SK-N-SH (cell line): ENCODE data around the gene ACTL7A. TPM values are rescaled to one million over a fixed set of nuclear protein-coding genes. Genes with fewer than 3 reads are reported as not detected.

Source experiments
- CTCF ChIA-PET: fragments of 300-600, 350-600 bp; formaldehyde crosslinking; extraction: SDS; loops from one replicate; lab custom pipeline; 2021; lab: Yijun Ruan, JAX
- POLR2A ChIA-PET: fragments of 350-600 bp; sonication (Branson Sonifier 250); formaldehyde crosslinking; extraction: SDS; loops from one replicate; lab custom pipeline; 2020; ENCODE audit warnings: antibody characterized with exemption, inconsistent platforms; lab: Yijun Ruan, JAX
- DNase-seq: peaks from one replicate; pipeline ENCODE4 v3.0.0; 2012
- H2AFZ ChIP-seq: fragments of 200-600 bp; sonication (generic); 2 replicates; pipeline ENCODE4 v1.8.1; 2016; ENCODE audit warnings: antibody characterized with exemption, mild to moderate bottlenecking, low read depth
- H3F3A ChIP-seq: fragments of 200-600 bp; sonication (generic); replicated peaks from 2 replicates; pipeline ENCODE3; 2016; ENCODE audit warnings: antibody characterized with exemption, mild to moderate bottlenecking; ENCODE audit not compliant: insufficient read depth
- H3K27ac ChIP-seq, 2 experiments: fragments of 200-500 bp in 1 of 2; fragments of 200-600 bp in 1 of 2; sonication (Bioruptor generic) in 1 of 2; sonication (generic), shearing (Covaris generic) in 1 of 2; 2 replicates each; pipeline versions ENCODE4 v1.5.1 to v1.6.1; 2014 to 2016; ENCODE audit warnings: low read depth in 2 of 2, inconsistent platforms in 1 of 2, low read length in 1 of 2, mild to moderate bottlenecking in 1 of 2, mixed read lengths in 1 of 2
- H3K27me3 ChIP-seq: fragments of 200-600 bp; sonication (generic), shearing (Covaris generic); 2 replicates; pipeline ENCODE4 v1.6.1; 2016; ENCODE audit warnings: mixed run types; ENCODE audit not compliant: insufficient read depth
- H3K36me3 ChIP-seq, 2 experiments: fragments of 200-500 bp in 1 of 2; fragments of 200-600 bp in 1 of 2; sonication (Bioruptor generic) in 1 of 2; sonication (generic) in 1 of 2; replicated peaks in 1 of 2; 2 replicates each; pipeline versions ENCODE3 to v1.5.1; 2014 to 2016; ENCODE audit warnings: low read length in 1 of 2, mild to moderate bottlenecking in 1 of 2; ENCODE audit not compliant: insufficient read depth in 2 of 2, control insufficient read depth in 1 of 2
- H3K4me1 ChIP-seq, 2 experiments: fragments of 200-500 bp in 1 of 2; fragments of 200-600 bp in 1 of 2; sonication (Bioruptor generic) in 1 of 2; sonication (generic), shearing (Covaris generic) in 1 of 2; 2 replicates each; pipeline versions ENCODE4 v1.5.1 to v1.6.1; 2014 to 2016; ENCODE audit warnings: low read depth in 1 of 2, low read length in 1 of 2, mixed run types in 1 of 2; ENCODE audit not compliant: insufficient read depth in 2 of 2, control insufficient read depth in 1 of 2
- H3K4me2 ChIP-seq: fragments of 200-600 bp; sonication (generic), shearing (Covaris generic); 2 replicates; pipeline ENCODE4 v1.6.1; 2017; ENCODE audit warnings: mixed run types
- H3K4me3 ChIP-seq, 2 experiments: fragments of 200-500 bp in 1 of 2; fragments of 200-600 bp in 1 of 2; sonication (Bioruptor generic) in 1 of 2; sonication (generic), shearing (Covaris generic) in 1 of 2; 2 replicates each; pipeline versions ENCODE4 v1.5.1 to v1.8.1; 2014 to 2016; ENCODE audit warnings: low read depth in 2 of 2, inconsistent platforms in 1 of 2, low read length in 1 of 2, mild to moderate bottlenecking in 1 of 2, mixed read lengths in 1 of 2, moderate library complexity in 1 of 2
- H3K79me2 ChIP-seq: fragments of 200-600 bp; sonication (generic); 2 replicates; pipeline ENCODE4 v1.8.1; 2017; ENCODE audit warnings: mild to moderate bottlenecking; ENCODE audit not compliant: insufficient read depth
- H3K9ac ChIP-seq: fragments of 200-600 bp; sonication (generic); 2 replicates; pipeline ENCODE4 v1.6.1; 2017; ENCODE audit warnings: mixed run types
- H3K9me2 ChIP-seq: fragments of 200-600 bp; sonication (generic); 2 replicates; pipeline ENCODE4 v1.6.1; 2017; ENCODE audit warnings: mixed run types
- H3K9me3 ChIP-seq: fragments of 200-600 bp; sonication (generic); 2 replicates; pipeline ENCODE4 v1.6.1; 2017; ENCODE audit warnings: mixed run types, mild to moderate bottlenecking, moderate library complexity
- H4K20me1 ChIP-seq: fragments of 200-600 bp; sonication (generic); 2 replicates; pipeline ENCODE4 v1.6.1; 2017; ENCODE audit warnings: mild to moderate bottlenecking, mixed run types; ENCODE audit not compliant: insufficient read depth
- ELF1 ChIP-seq: IDR thresholded peaks from 2 replicates; pipeline ENCODE4 v1.4.0; 2012
- EP300 ChIP-seq, 2 experiments: IDR thresholded peaks; 2 replicates each; pipeline versions ENCODE4 v1.4.0 to v1.6.1; 2012; ENCODE audit warnings: borderline replicate concordance in 1 of 2, low read depth in 1 of 2, low read length in 1 of 2
- JUND ChIP-seq: IDR thresholded peaks from 2 replicates; pipeline ENCODE4 v1.4.0; 2012
- MEF2A ChIP-seq: IDR thresholded peaks from 2 replicates; pipeline ENCODE4 v1.4.0; 2012; ENCODE audit warnings: low read depth, borderline replicate concordance
- MXI1 ChIP-seq: IDR thresholded peaks from 2 replicates; pipeline ENCODE4 v1.6.1; 2012; ENCODE audit warnings: mild to moderate bottlenecking, low read depth, low read length, improper control_type of control experiment
- NRF1 ChIP-seq: IDR thresholded peaks from 2 replicates; pipeline ENCODE4 v1.6.1; 2012; ENCODE audit warnings: low read depth, mild to moderate bottlenecking, low read length
- RCOR1 ChIP-seq: fragments of 150-350 bp; IDR thresholded peaks from 2 replicates; pipeline ENCODE4 v1.6.1; 2017; ENCODE audit warnings: antibody characterized with exemption, low read length
- RFX5 ChIP-seq: IDR thresholded peaks from 2 replicates; pipeline ENCODE4 v1.6.1; 2012; ENCODE audit warnings: mild to moderate bottlenecking, improper control_type of control experiment, low read length
- RXRA ChIP-seq: IDR thresholded peaks from 2 replicates; pipeline ENCODE4 v1.4.0; 2012; ENCODE audit warnings: low read depth, mild to moderate bottlenecking, borderline replicate concordance
- SIN3A ChIP-seq: IDR thresholded peaks from 2 replicates; pipeline ENCODE4 v1.6.1; 2012; ENCODE audit warnings: low read depth, mild to moderate bottlenecking, low read length, moderate library complexity, borderline replicate concordance
- SMC3 ChIP-seq: IDR thresholded peaks from 2 replicates; pipeline ENCODE4 v1.6.1; 2012; ENCODE audit warnings: low read depth, low read length, improper control_type of control experiment
- TAF1 ChIP-seq: IDR thresholded peaks from 2 replicates; pipeline ENCODE4 v1.6.1; 2012; ENCODE audit warnings: low read depth, mild to moderate bottlenecking, low read length, moderate library complexity, borderline replicate concordance
- TCF12 ChIP-seq: IDR thresholded peaks from 2 replicates; pipeline ENCODE4 v1.4.0; 2012
- TEAD4 ChIP-seq: IDR thresholded peaks from 2 replicates; pipeline ENCODE4 v1.4.0; 2012; ENCODE audit warnings: mild to moderate bottlenecking, borderline replicate concordance; ENCODE audit not compliant: insufficient read depth
- USF2 ChIP-seq: fragments of 150-350 bp; IDR thresholded peaks from 2 replicates; pipeline ENCODE4 v1.6.1; 2017; ENCODE audit warnings: antibody characterized with exemption, low read length, low read depth, borderline replicate concordance
- WGBS: methylation state at CpG from one replicate; pipeline ENCODE4 v1.1.6; 2017; ENCODE audit warnings: low lambda C conversion rate; 5-methylcytosine and 5-hydroxymethylcytosine counted together
- polyA plus RNA-seq, 3 experiments: library from polyadenylated mRNA; depleted of rRNA; stranded (reverse); fragments of >200 nt; gene quantifications; 2 replicates each; pipeline ENCODE4 v1.2.3, GENCODE V29; 2012
- TF ChIP-seq, protein P1 (sequence below): IDR thresholded peaks from 2 replicates; pipeline ENCODE4 v1.6.1; 2012; ENCODE audit warnings: mild to moderate bottlenecking, low read depth, low read length, moderate library complexity
- TF ChIP-seq, protein P2 (sequence below): IDR thresholded peaks from 2 replicates; pipeline ENCODE4; 2012
- TF ChIP-seq, protein P3 (sequence below): IDR thresholded peaks from 2 replicates; pipeline ENCODE4 v1.4.0; 2012; ENCODE audit warnings: low read depth, borderline replicate concordance

Gene ACTL7A
- polyA plus RNA-seq, 1 of the 3 experiments (the other 2 are of a cell fraction) = not detected

- H3K9me3 ChIP-seq = no peaks in the 10 kb centered on the region
- no peaks in the 10 kb centered on the region for H3K79me2 ChIP-seq
- no peak overlapping the region for H2AFZ ChIP-seq
- TF ChIP-seq TEAD4 (no peak), MXI1 (no peak), SMC3 (no peak), NRF1 (no peak), USF2 (no peak), TCF12 (no peak), ELF1 (no peak), EP300 (IDR thresholded peaks at IDR 0.05; ENCODE audit: borderline replicate concordance in 1 of 2, low read depth in 1 of 2, low read length in 1 of 2) (no peak), RFX5 (no peak), JUND (no peak), RXRA (no peak), RCOR1 (no peak), TAF1 (no peak), SIN3A (no peak), MEF2A (no peak)
- TF ChIP-seq, protein P1, sequence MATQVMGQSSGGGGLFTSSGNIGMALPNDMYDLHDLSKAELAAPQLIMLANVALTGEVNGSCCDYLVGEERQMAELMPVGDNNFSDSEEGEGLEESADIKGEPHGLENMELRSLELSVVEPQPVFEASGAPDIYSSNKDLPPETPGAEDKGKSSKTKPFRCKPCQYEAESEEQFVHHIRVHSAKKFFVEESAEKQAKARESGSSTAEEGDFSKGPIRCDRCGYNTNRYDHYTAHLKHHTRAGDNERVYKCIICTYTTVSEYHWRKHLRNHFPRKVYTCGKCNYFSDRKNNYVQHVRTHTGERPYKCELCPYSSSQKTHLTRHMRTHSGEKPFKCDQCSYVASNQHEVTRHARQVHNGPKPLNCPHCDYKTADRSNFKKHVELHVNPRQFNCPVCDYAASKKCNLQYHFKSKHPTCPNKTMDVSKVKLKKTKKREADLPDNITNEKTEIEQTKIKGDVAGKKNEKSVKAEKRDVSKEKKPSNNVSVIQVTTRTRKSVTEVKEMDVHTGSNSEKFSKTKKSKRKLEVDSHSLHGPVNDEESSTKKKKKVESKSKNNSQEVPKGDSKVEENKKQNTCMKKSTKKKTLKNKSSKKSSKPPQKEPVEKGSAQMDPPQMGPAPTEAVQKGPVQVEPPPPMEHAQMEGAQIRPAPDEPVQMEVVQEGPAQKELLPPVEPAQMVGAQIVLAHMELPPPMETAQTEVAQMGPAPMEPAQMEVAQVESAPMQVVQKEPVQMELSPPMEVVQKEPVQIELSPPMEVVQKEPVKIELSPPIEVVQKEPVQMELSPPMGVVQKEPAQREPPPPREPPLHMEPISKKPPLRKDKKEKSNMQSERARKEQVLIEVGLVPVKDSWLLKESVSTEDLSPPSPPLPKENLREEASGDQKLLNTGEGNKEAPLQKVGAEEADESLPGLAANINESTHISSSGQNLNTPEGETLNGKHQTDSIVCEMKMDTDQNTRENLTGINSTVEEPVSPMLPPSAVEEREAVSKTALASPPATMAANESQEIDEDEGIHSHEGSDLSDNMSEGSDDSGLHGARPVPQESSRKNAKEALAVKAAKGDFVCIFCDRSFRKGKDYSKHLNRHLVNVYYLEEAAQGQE = no peak
- TF ChIP-seq, protein P2, sequence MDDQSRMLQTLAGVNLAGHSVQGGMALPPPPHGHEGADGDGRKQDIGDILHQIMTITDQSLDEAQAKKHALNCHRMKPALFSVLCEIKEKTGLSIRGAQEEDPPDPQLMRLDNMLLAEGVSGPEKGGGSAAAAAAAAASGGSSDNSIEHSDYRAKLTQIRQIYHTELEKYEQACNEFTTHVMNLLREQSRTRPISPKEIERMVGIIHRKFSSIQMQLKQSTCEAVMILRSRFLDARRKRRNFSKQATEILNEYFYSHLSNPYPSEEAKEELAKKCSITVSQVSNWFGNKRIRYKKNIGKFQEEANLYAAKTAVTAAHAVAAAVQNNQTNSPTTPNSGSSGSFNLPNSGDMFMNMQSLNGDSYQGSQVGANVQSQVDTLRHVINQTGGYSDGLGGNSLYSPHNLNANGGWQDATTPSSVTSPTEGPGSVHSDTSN = no peak
- TF ChIP-seq, protein P3, sequence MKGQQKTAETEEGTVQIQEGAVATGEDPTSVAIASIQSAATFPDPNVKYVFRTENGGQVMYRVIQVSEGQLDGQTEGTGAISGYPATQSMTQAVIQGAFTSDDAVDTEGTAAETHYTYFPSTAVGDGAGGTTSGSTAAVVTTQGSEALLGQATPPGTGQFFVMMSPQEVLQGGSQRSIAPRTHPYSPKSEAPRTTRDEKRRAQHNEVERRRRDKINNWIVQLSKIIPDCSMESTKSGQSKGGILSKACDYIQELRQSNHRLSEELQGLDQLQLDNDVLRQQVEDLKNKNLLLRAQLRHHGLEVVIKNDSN = no peak
- no peaks in the 10 kb centered on the region for H3F3A ChIP-seq
- no peaks in the 10 kb centered on the region for H4K20me1 ChIP-seq
- no peak overlapping the region for H3K27ac ChIP-seq
- H3K4me2 ChIP-seq = no peak overlapping the region
- H3K4me3 ChIP-seq = no peak overlapping the region
- ChIA-PET CTCF (interaction anchor here (0.7 to 1.3 kb wide), 2 partner anchors 75 to 1370 kb away, joined by 3 to 4 read pairs; no protein-coding TSS in a partner anchor), POLR2A (no interaction called here)
- DNase-seq = no peak
- H3K9me2 ChIP-seq = no peaks in the 10 kb centered on the region
- no peak overlapping the region for H3K9ac ChIP-seq
- WGBS = 85% methylated on average over 9 of the region's 9 CpGs
- H3K27me3 ChIP-seq = no peaks in the 10 kb centered on the region; the same call in 1 of the 2 replicates
- no peaks in the 10 kb centered on the region for H3K36me3 ChIP-seq
- H3K4me1 ChIP-seq = no peaks in the 10 kb centered on the region
Observed at GRCh38 chr9:108836319-108836718, 25.7 kb upstream of the ACTL7A start.
